IPS-NIHi7 (cell line): Measurements from ENCODE around the gene CTH.
"Not testable (repeated sequence)": the region's sequence is repeated elsewhere in the genome, so short reads cannot be mapped to it uniquely, and the experiment has no call there.

Source experiments
- DNase-seq: peaks from one replicate; pipeline ENCODE4 v3.0.0; 2012; ENCODE audit warnings: mixed read lengths; ENCODE audit errors: extremely low spot score

The CTH gene

GRCh38 chr1:70455291-70455690, 44.2 kb downstream of the CTH start:
- no peak for DNase-seq

- DNase-seq = no peak
Observed at GRCh38 chr1:70458131-70458530, 47.1 kb downstream of the CTH start.

GRCh38 chr1:70459496-70460225, 48.6 kb downstream of the CTH start:
- DNase-seq = no peak

DNA sequence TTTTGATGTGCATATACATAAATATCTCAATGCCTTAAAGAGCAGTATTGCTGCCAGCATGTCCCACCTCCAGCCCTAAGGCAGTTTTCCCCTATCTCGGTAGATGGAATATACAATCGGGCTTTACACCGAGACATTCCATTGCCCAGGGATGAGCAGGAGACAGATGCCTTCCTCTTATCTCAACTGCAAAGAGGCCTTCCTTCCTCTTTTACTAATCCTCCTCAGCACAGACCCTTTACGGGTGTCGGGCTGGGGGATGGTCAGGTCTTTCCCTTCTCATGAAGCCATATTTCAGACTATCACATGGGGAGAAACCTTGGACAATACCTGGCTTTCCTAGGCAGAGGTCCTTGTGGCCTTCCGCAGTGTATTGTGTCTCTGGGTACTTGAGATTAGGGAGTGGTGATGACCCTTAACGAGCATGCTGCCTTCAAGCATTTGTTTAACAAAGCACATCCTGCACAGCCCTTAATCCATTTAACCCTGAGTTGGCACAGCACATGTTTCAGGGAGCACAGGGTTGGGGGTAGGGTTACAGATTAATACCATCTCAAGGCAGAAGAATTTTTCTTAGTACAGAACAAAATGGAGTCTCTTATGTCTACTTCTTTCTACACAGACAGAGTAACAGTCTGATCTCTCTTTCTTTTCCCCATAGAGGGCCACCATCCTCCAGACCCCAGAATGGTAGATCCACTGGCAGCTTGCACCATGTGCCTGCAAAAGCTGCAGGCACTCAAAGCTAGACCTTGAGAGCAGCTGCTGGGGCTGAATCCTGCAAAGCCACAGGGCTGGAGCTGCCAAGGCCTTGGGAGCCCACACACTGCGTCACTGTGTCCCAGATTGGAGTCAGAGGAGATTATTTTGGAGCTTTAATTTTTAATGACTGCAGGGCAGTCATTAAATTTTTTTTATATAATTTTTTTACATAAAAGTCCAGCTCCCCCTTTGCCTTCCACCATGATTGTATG, 50.0 kb downstream of the CTH start:
- DNase-seq = not testable (repeated sequence)

GRCh38 chr1:70462611-70463010, 51.5 kb downstream of the CTH start:
- no peak for DNase-seq

DNA sequence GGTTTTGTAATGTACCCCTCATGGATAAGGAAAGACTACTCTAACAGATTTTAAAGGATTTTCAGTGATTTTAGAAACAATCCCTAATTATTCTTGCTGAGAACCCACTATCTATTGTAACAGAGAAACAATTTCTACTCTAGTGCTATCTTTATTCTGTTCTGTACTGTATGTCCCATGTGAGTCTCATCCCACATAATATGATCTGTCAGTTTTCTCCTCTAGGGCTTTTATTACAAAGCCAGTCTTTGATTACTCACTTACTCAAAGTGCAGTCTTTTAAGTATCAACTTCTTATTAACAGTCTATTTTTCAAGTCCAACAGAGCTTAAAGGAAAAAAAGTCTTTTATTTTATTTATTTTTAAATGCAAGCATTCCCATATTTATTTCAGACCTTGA, 54.8 kb downstream of the CTH start:
- DNase-seq = no peak

GRCh38 chr1:70467531-70467930, 56.5 kb downstream of the CTH start:
- DNase-seq = no peak

GRCh38 chr1:70468180-70468579, 57.1 kb downstream of the CTH start:
- DNase-seq = no peak

GRCh38 chr1:70469184-70469583, 58.1 kb downstream of the CTH start:
- not testable (repeated sequence) for DNase-seq

DNA sequence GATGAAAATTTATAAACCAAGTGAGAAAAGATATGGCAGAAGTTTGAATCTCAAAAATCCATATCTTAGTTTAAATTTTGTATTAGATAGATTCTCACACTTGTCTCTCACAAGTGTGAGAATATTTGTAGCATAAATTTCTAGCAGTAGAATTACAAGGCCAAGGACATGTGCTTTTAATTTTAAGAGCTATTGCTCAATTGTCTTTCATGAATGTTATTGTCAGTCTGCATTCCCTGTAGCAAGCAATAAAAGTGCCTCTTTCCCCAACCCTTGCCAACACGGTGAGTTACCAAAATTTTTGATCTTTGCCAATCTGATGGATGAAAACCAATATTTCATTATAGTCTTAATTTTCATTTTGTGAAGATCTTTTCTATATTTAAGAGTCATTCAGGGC, 64.0 kb downstream of the CTH start:
- DNase-seq = no peak

DNA sequence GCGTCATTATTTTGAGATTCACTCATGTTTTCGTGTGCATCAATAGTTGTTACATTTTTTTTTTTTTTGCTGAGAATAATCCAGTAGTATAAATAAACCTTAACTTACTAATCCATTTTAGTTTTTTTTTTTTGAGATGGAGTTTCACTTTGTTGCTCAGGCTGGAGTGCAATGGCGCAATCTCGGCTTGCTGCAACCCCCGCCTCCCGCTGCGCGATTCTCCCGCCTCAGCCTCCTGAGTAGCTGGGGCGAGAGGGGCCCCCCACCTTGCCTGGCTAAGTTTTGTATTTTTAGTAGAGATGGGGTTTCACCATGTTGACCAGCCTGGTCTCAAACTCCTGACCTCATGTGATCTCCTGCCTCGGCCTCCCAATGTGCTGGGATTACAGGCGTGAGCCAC, 66.0 kb downstream of the CTH start:
- no peak for DNase-seq

GRCh38 chr1:70477905-70478304, 66.8 kb downstream of the CTH start:
- not testable (repeated sequence) for DNase-seq

DNA sequence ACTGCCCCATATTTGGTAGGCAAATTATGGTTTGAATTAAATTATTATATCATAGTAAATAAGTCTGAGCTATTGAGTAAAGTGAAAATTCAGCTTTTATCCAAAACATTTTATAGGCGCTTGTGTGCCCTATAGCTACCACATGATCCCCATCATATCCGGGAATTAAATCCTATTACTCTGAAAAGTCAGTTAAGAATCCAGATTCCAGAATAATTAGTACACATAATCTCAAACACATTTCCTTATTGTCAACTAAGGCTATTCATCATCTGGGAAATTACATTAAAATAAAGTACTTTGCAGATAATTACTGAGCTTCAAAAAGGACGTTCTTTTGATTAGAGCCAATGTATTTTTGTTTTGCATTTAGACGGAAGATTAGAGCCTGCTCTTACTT, 72.3 kb downstream of the CTH start:
- DNase-seq = no peak

DNA sequence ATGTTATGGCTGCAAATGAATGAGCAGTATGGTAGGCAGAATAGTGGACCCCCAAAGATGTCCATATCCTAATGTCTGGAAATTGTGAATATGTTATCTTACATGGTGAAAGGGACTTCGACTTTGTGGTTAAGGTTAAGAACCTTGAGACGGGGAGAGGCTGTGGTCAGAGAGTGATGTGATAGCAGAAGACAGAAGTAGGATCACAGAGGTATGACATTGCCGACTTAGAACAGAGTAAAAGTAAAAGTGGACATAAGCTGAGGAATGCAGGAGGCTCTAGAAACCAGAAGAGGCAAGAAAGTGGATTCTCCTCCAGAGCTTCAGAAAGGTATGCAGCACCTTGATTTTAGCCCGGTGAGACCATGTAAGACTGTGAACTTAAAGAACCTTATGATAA, 74.6 kb downstream of the CTH start:
- DNase-seq = no peak

DNA sequence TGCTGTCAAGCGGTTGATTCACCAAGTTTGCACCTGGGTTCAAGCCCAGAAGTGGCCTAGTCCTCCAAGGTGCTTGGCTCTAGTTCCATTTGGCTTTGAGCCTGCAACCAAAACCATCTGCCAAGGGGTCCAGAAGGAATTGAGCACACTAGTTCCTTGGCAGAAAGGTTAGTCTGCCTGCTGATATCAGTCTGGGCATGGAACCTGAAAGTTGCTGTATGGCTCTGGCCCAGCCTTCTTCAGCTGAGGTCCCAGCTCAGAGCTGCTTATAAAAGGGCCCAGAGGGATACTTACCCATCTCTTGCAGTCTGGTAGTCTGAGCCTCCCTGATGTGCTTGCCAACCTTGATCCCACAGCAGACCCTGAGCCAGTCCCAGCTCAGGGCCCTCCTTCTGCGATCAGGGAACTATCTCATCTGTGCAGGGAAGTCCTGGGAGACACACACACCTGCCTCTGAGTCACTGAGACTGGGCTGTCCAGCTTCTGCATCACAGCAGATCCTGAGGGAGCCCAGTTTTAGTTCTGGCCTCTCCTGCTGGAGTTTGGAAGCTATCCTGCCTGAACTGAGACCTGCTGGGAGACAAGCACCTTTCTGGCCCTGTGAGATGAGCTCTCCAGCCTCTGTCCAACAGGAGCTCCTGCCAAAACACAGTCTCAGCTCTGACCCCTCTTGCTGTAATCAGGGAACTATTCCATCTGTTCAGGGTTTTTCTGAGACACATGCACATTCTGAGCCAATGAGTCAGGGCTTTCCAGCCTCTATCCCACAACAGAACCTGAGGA, 75.8 kb downstream of the CTH start:
- peak; percentile 14 for DNase-seq

DNA sequence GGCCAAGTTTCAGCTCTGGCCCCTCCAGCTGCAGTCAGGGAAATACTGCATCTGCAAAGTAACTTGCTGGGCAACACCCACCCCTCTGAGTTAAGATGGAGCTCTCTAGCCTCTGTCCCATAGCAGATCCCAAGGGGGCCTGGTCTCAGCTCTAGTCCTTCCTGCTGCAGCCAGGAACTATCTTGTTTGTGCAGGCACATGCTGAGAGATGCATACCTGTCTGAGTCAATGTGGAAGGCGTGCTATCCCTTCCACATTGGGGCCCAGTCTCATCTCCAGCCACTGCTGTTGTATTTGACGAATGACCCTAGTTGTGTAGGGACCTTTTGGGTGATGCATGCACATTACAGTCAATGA, 76.4 kb downstream of the CTH start:
- DNase-seq = no peak

DNA sequence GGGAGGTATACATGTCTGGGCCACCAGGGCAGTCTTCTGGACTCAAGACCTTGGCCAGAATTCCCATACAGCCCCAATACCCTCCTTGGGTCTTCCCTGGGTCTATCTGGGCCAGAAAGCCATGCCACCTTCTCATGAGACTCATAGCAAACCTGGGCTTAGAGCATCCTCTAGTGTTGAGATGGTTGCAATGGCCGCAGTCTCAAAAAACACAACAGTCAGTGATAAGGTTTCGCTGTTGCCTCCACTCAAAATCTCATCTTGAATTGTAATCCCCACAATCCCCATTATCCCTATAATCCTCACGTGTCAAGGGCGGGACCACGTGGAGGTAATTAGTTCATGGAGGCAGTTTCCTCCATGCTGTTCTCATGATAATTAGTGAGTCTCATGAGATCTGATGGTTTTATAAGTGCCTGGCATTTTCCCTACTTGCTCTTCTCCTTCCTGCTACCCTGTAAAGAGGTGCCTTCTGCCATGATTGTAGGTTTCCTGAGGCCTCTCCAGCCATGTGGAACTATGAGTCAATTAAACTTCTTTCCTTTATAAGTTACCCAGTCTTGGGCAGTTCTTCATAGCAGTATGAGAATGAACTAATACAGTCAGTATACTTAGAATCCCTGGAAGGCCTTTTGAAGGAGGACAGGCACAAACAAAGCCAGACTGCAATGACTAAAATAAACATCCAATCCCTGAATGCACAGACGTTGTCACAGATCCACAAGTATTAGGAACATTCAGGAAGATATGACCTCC, 77.0 kb downstream of the CTH start:
- DNase-seq = peak; percentile 80
